Measurements from ENCODE around the gene MYO16.
"Not testable (repeated sequence)": the region's sequence is repeated elsewhere in the genome, so short reads cannot be mapped to it uniquely, and the experiment has no call there.

The MYO16 gene

GRCh38 chr13:109200556-109200955 lies 571.1 kb downstream of the MYO16 start:
- DNase-seq (ENCODE audit: low read depth) = no peak

GRCh38 chr13:109203587-109203986 lies 574.2 kb downstream of the MYO16 start:
- DNase-seq (ENCODE audit: low read depth) = no peak

GRCh38 chr13:109204252-109204651 lies 574.8 kb downstream of the MYO16 start:
- no peak for DNase-seq (ENCODE audit: low read depth)

GRCh38 chr13:109204657-109205056 lies 575.2 kb downstream of the MYO16 start:
- no peak for DNase-seq (ENCODE audit: low read depth)

- no peak for DNase-seq (ENCODE audit: low read depth)
These were observed 575.9 kb downstream of the MYO16 start for GRCh38 chr13:109205315-109205714.

GRCh38 chr13:109206616-109207015 lies 577.2 kb downstream of the MYO16 start:
- no peak for DNase-seq (ENCODE audit: low read depth)

- no peak for DNase-seq (ENCODE audit: low read depth)
These were observed 578.2 kb downstream of the MYO16 start for GRCh38 chr13:109207622-109208021.

- no peak for DNase-seq (ENCODE audit: low read depth)
These were observed 579.1 kb downstream of the MYO16 start for GRCh38 chr13:109208522-109208921.

GRCh38 chr13:109209526-109209925 lies 580.1 kb downstream of the MYO16 start:
- DNase-seq (ENCODE audit: low read depth) = no peak

GRCh38 chr13:109211616-109212015 lies 582.2 kb downstream of the MYO16 start:
- DNase-seq (ENCODE audit: low read depth) = no peak

- no peak for DNase-seq (ENCODE audit: low read depth)
These were observed 583.2 kb downstream of the MYO16 start for GRCh38 chr13:109212650-109213049.

- no peak for DNase-seq (ENCODE audit: low read depth)
These were observed 584.3 kb downstream of the MYO16 start for GRCh38 chr13:109213714-109214113.

- no peak for DNase-seq (ENCODE audit: low read depth)
These were observed 585.0 kb downstream of the MYO16 start for GRCh38 chr13:109214393-109214792.

- no peak for DNase-seq (ENCODE audit: low read depth)
These were observed 586.0 kb downstream of the MYO16 start for GRCh38 chr13:109215377-109215776.

GRCh38 chr13:109217510-109217909 lies 588.1 kb downstream of the MYO16 start:
- DNase-seq (ENCODE audit: low read depth) = not testable (repeated sequence)

GRCh38 chr13:109220631-109221030 lies 591.2 kb downstream of the MYO16 start:
- no peak for DNase-seq (ENCODE audit: low read depth)

- no peak for DNase-seq (ENCODE audit: low read depth)
These were observed 594.6 kb downstream of the MYO16 start for GRCh38 chr13:109224033-109224432.

- no peak for DNase-seq (ENCODE audit: low read depth)
These were observed 597.2 kb downstream of the MYO16 start for GRCh38 chr13:109226631-109227030.

- DNase-seq (ENCODE audit: low read depth) = no peak
These were observed 598.0 kb downstream of the MYO16 start for GRCh38 chr13:109227344-109227940.

GRCh38 chr13:109228211-109228610 lies 598.8 kb downstream of the MYO16 start:
- no peak for DNase-seq (ENCODE audit: low read depth)

GRCh38 chr13:109231888-109232287 lies 602.5 kb downstream of the MYO16 start:
- DNase-seq (ENCODE audit: low read depth) = no peak

GRCh38 chr13:109233293-109233692 lies 603.9 kb downstream of the MYO16 start:
- no peak for DNase-seq (ENCODE audit: low read depth)

- DNase-seq (ENCODE audit: low read depth) = no peak
These were observed 606.5 kb downstream of the MYO16 start for GRCh38 chr13:109235901-109236300.

- DNase-seq (ENCODE audit: low read depth) = no peak
These were observed 611.7 kb downstream of the MYO16 start for GRCh38 chr13:109241160-109241559.

All from stimulated activated CD8-positive, alpha-beta memory T cell treated with anti-CD3 and anti-CD28 coated beads, Interleukin-4, amount 100 ng/mL, for 24 hours (primary cell).